ENCODE data around the gene PANX3.

The PANX3 gene

DNA sequence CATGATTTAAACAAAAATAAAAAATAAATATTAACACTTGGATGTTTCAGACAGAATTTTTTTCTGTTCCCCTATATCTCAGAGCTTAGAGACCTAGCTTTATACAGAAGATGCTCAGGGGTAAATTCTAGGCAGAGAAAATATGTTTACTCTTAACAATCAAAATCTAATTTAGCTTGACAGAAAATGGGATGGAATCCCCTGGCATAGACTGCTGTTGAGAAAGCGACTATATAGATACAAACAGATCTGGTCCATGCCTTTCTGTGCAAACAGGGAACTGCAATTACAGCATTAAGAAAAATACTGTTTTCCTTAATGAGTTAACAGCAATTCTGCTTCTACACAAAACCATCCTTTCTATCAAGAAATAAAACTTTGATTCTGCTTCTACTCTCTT, 47.8 kb downstream of the PANX3 start:
- DNase-seq: no peak

- no peak for DNase-seq
Observed at GRCh38 chr11:124661553-124661952, 50.3 kb downstream of the PANX3 start.

DNA sequence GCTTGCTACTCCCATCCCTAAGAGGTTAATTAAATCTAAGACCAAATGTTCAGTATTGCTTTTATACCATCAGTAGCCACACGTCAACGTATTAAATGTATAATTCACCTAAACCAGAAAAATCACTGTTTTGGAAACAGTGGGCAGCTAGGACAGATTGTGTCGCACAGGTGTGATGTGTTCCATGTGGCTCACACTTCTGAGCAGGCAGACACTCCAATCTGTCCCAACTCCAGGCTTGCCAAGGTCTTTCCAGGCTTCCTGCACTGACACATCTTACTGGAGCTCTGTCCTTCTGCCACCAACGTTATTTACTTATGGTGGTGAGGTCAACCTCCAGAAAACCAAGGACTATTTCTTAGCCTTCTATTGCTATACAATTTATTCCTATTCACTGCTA, 50.9 kb downstream of the PANX3 start:
- DNase-seq: no peak

GRCh38 chr11:124663861-124664260, 52.6 kb downstream of the PANX3 start:
- DNase-seq: no peak

GRCh38 chr11:124667601-124668000, 56.4 kb downstream of the PANX3 start:
- DNase-seq: no peak

- peak in 5 of 6 experiments; percentile 14 to 71 (median 32) for DNase-seq
Observed at GRCh38 chr11:124669193-124669592, 58.0 kb downstream of the PANX3 start.

Measured in stimulated activated naive CD4-positive, alpha-beta T cell (primary cell).